GF-D8 (cell line): ENCODE results near the gene SYCP2.

Source experiments
- DNase-seq: peaks from one replicate; lab custom pipeline; 2025; lab: John Stamatoyannopoulos, UW

The SYCP2 gene

DNA sequence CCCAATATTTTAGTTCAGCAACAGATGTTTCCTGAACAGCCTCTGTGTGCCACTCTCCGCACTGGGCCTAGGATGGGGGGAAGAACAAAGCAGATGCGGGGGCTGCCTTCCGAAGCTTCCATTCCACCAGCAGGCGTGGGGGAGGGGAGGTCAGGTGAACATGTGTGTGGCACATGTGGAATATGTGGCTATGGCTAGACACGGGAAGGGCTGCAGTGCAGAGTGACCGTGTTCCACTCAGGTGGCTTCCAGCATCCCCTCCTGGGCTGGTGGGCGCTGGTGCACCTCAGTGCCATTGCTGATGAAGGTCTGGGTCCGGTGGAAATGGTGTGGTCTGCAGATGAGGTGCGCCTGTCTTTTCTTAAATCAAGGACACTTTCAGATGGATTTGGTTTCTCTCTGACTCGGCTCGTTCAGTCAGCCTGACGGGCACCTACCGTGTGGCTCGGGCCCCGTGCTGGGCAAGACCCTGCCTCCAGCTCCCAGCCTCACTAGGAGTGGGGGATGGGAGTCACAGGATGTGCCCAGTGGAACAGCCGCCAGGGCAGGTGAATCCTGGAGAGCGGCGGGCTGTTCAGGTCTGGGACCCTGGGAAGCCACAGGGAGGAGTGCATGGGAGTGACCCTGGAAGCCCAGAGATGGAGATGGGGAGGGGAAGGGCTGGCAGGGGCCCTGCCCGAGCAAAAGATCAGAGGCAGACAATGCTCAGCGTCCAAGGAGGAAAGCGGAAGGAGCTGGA, 111.0 kb downstream of the SYCP2 start:
- DNase-seq = no peak

DNA sequence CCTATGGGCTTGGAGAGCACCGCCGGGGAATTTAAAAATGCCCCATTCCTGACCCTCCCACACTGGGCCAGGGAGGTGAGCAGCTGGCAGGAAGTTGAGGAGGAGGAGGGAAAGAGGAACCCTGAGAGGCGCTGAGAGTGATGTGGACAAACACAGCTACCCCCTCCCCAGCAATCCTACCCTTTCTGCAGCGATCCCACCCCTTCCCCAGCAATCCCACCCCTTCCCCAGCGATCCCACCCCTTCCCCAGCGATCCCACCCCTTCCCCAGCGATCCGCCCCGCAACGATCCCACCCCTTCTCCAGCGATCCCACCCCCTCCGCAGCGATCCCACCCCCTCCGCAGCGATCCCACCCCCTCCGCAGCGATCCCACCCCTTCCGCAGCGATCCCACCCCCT, 111.6 kb downstream of the SYCP2 start:
- DNase-seq = no peak

DNA sequence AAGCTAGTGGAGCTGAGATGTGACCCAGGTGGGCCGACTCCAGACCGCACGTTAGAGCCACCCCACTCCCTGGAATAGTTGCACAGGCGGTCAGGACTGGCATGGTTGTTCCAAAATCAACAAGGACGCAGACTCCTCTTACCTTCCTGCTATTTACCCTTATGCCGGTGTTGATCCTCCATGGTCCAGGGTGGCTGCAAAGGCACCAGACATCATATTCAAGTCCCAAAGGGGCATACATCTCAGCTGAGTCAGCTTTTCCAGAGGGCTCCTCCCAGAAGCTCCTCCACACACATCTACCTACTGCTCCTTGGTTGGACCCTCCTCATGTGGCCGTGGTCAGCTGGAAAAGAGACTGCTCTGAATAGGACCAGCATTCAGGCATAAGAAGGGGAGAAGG, 112.2 kb downstream of the SYCP2 start:
- no peak for DNase-seq

DNA sequence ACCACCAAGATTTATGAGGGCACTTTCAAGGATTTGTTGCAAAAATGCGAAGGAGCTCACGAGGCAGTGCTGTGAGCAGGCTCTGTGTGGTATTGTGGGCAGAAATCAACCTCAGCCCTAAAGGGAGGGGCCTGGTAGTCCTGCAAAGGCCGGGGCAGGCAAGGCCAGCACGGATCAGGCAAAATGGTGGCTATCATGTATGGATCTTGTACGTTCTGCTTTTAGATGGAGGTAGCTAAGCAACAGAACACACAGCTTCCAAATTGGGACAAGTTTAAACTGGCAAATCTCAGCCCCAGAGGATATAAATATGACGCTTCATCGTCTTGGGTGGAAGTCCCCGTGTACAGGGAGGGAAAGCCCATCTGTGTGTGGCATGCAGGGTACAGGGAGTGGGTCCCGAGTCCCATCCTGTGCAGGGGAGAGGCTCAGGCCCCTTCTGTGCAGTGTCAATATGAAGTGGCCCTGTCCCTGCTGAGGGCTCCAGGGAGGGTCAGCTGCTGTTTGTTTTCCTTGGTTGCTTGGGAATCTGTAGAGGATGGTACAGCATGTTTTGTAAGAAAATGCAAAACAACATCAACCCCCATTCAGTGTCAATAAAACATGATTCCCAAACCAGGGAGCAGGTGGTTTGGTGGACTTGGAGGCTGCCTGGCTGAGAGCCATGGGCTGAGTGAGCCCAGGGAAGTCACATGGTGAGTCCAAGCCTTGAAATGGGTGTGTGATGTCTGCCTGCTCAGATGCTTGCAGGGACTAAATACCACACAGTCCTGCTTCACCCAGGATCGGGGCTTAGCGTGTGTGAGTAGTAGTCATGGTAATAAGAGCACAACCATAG, 113.0 kb downstream of the SYCP2 start:
- DNase-seq = no peak

DNA sequence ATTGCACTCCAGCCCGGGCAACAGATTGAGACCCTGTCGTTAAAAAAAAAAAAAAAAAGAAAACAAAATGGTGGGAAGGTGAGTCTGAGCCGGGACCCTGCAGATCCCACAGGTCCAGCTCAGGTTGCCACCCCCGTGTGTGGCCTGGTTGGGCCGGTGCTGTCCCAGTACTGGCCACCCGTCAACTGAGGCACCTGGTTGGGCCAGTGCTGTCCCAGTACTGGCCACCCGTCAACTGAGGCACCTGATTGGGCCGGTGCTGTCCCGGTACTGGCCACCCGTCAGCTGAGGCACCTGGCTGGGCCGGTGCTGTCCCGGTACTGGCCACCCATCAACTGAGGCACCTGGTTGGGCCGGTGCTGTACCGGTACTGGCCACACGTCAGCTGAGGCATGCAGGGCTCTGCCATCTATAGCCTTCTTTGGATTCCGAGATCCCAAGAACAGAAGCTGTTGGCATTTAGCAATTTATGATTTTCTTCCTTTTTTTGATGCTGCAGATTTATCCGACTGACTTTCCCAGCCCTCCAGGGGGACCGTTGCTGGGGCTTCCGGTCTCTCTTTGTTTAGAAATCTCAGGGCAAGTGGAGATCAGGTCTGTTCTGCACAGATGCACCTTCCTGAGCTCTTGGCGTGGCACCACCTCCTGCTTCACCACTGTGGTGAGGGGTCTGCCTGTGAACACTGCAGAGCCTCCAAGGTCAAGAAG, 113.8 kb downstream of the SYCP2 start:
- DNase-seq = no peak

DNA sequence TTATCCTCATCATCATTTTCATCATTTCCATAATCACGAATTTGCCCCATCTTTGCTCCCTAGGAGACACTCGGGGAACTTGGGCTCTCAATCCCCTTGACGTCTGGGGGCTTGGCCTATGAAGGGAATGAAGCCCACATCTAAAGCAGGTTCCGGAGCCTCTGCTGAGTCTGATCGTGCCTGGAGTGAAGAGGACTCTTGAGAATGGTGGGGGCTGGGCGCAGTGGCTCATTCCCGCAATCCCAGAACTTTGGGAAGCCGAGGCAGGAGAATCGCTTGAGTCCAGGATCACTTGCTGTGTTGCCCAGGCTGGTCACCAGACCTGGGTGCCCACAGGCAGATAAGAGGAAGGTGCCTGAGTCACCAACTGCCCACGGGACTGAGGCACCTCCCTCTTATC, 114.5 kb downstream of the SYCP2 start:
- no peak for DNase-seq

DNA sequence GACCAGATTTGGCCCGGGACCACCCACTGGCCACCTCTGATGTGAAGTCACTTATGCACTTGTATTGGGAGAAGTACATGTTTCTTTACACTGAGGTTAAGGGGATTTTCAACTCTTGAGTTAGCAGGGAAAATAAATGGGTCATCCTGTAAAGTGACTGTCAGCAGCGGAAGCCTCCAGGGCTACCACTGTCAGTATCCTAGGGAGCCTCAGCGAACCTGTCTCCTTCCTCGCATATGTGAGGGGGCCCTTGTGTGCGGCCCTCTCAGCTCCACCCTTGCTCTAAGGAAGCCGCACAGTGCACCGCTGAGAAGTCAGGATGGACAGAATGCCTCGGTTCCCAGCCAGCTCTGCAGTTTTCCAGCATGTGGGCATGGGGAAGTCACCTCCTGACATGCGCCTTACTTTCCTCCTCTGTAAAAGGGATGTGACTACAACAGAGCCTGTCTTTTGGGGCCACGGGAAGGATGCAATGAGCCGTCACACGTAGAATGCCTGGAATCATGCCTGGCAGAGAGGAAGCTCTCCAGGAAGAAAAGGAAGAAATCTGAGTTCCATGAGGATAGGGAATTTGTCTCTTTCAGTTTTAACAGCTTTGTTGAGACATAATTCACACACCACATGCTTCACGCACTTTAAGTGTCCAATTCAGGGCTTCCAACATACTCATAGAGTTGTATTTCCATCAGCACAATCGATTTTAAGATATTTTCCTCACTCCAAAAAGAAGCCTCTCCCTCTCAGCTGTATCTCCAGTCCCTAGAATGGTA, 115.4 kb downstream of the SYCP2 start:
- DNase-seq = no peak

DNA sequence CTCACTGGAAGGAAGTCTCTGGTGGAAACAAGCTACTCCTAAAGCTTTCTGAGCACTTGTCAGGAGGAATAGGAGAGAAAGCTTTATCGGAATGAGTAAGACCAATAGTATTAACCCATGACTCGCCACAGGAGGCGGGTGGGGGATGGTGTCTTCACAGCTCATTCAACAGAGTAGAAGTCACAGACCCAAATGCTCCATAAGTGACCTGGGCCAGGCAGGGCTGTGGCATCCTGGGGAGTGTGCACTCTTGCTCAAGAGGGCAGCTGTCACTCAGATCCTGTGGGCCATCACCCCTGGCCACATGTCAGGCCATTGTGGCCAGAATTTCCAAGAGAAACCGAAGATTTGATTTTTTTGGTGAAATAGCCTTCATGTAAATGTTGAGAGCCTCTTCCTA, 116.0 kb downstream of the SYCP2 start:
- DNase-seq = no peak

DNA sequence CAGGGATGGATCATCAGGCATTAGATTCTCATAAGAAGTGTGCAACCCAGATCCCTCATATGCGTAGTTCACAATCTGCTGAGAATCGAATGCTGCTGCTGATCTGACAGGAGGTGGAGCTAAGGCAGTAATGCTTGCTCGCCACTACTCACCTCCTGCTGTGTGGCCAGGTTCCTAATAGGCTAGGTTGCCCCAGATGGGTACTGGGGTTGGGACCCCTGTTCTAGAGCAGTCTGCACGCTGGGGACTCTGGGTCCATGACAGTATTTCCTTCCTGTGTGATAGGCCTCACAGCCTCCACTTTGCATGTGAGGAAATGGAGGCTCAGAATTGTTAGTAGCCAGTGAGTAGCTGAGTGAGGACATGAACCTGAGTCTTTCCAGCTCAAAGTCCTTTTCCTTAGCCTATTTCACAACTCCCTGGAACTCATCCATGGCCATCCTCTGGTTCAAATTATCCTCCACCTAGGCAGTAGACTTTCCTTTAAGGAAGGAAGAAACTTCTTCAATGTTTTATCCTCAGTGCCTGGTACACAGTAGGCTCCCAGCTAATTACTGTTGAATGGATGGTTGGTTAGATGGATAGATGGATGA, 117.2 kb downstream of the SYCP2 start:
- no peak for DNase-seq

DNA sequence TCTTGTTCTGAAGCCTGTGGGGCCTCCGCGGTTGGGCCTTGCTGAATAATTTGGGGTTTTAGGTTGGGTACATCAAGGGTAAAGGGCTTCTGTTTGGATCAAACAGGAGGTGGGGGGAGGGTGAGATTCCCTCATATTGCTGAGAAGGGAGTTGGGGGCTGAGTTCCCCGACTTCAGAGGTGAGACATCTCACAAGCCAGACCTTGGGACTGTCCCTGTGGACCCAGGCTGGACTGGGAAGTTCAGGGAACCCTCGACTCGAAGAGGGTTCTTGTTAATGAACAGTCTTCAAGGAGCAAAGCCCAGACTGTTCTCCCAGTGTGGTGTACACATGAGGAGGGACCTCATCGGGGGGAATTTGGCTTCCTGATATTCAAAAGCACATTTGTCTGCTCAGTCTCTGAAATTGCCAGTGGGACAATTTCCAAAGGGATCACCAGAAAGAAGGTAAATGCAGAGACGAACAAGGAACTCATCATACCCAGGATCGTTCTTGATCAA, 118.5 kb downstream of the SYCP2 start:
- no peak for DNase-seq

DNA sequence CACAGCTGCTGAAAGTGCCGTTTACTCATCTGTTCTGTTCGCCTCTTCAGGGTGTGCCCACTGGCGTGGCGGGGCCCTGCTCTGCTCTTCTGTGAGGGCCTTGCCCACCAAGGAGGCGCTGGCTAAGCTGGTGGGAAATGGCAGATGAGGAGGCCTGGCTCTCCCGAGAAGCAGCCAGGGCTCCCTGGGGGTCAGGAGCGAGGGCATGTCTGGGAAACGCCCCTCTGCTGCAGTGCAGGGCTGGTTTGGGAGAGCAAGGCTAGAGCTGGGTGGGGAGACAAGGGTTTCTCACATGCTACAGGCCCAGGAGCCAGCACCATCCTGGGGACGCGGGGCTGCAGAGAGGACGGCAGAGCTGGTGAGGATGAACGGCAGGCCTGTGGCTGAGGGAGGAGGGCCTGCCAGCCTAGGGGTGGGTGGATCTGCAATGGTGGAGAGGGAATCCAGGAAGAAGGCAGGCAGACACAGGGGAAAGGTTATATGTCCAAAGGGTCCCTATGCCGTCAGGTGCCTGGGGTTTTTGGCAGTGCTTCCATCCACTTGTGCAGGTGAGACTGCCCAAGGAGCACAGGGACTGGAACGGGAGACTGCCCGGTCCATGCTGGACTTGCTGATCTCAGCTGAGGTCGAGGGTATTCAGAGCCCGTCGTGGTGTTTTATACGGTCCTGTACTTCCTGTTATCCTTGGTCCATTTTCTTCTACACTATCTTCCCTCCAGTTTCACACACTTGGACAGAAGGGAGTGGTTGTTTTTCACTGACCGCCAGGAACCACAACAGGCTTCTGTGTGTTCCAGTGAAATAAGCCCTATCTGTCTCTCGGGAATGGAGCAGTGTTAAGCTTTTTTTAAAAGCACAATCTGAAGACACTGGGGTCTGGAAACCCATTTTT, 119.2 kb downstream of the SYCP2 start:
- no peak for DNase-seq
